ENCODE results near the gene LBX2.

GRCh38 chr2:74495440-74495839 lies 4.0 kb downstream of the LBX2 start:
- no peak for TF ChIP-seq SIN3A (IDR thresholded peaks at IDR 0.05; ENCODE audit: borderline replicate concordance, insufficient read depth, low read depth, low read length)
- no peak for TF ChIP-seq CTCF (IDR thresholded peaks at IDR 0.05)

All from Panc1 (cell line).